Panc1 (cell line): ENCODE measurements around the gene ZBTB46. TPM values are rescaled to one million over a fixed set of nuclear protein-coding genes. Genes with fewer than 3 reads are reported as not detected.

ENCODE experiments used
- ATAC-seq: fragments of 200-7000 bp; cut with Tn5 transposase; 2 replicates; pipeline ENCODE4 v1.9.1; 2020; ENCODE audit warnings: mild to moderate bottlenecking, moderate library complexity
- BruUV-seq: library from RNA; stranded (reverse); fragments of 400-500 nt; replicated peaks from 2 replicates; lab custom pipeline; 2021; lab: Mats Ljungman, UMichigan
- CTCF ChIA-PET: fragments of 300-600 bp; sonication (Branson Sonifier 250); formaldehyde crosslinking; loops from one replicate; lab custom pipeline; 2022; ENCODE audit warnings: antibody characterized with exemption; lab: Charles Lee
- POLR2A ChIA-PET: fragments of 300-600 bp; sonication (Branson Sonifier 250); formaldehyde crosslinking; loops from one replicate; lab custom pipeline; 2022; ENCODE audit warnings: antibody characterized with exemption; lab: Charles Lee
- DNase-seq: peaks from one replicate; pipeline ENCODE4 v3.0.0-alpha.2; 2010; ENCODE audit warnings: low read depth, low spot score
- H3K27ac ChIP-seq: 2 replicates; pipeline ENCODE4 v1.5.1; 2011; ENCODE audit warnings: mild to moderate bottlenecking, low read length, inconsistent platforms
- H3K27me3 ChIP-seq: fragments of 200-500 bp; sonication (Bioruptor generic); 2 replicates; pipeline ENCODE4 v1.6.0; 2014; ENCODE audit warnings: low read length, inconsistent platforms; ENCODE audit not compliant: control insufficient read depth, insufficient read depth
- H3K36me3 ChIP-seq: fragments of 200-500 bp; sonication (Bioruptor generic); 2 replicates; pipeline ENCODE4 v1.5.1; 2014; ENCODE audit warnings: inconsistent platforms, mild to moderate bottlenecking, low read length, moderate library complexity; ENCODE audit not compliant: control insufficient read depth, insufficient read depth
- H3K4me1 ChIP-seq: 2 replicates; pipeline ENCODE4 v1.5.1; 2011; ENCODE audit warnings: inconsistent platforms, mild to moderate bottlenecking, low read length, moderate library complexity; ENCODE audit not compliant: control insufficient read depth, insufficient read depth
- H3K4me3 ChIP-seq, 2 experiments: 2 replicates each; pipeline ENCODE4 v1.5.1; 2011 to 2012; ENCODE audit warnings: low read depth in 2 of 2, low read length in 2 of 2, mild to moderate bottlenecking in 2 of 2, inconsistent platforms in 1 of 2, moderate library complexity in 1 of 2
- H3K9me3 ChIP-seq: fragments of 200-500 bp; sonication (Bioruptor generic); 2 replicates; pipeline ENCODE4 v1.5.1; 2014; ENCODE audit warnings: low read depth, mild to moderate bottlenecking, inconsistent platforms, low read length, moderate library complexity; ENCODE audit not compliant: control insufficient read depth, insufficient read depth
- CTCF ChIP-seq: fragments of 450-650 bp; IDR thresholded peaks from 2 replicates; pipeline ENCODE4 v1.5.1; 2017; ENCODE audit warnings: mild to moderate bottlenecking
- POLR2AphosphoS5 ChIP-seq: IDR thresholded peaks from 2 replicates; pipeline ENCODE4 v1.6.1; 2012; ENCODE audit warnings: mild to moderate bottlenecking, low read depth, low read length, moderate library complexity
- REST ChIP-seq, 2 experiments: IDR thresholded peaks; 2 replicates each; pipeline ENCODE4 v1.6.1; 2011 to 2012; ENCODE audit warnings: low read depth in 2 of 2, control low read depth in 1 of 2, low read length in 1 of 2, mild to moderate bottlenecking in 1 of 2, moderate library complexity in 1 of 2; ENCODE audit not compliant: insufficient read depth in 1 of 2
- SIN3A ChIP-seq: IDR thresholded peaks from 2 replicates; pipeline ENCODE4 v1.6.1; 2012; ENCODE audit warnings: low read depth, mild to moderate bottlenecking, low read length, moderate library complexity, borderline replicate concordance; ENCODE audit not compliant: insufficient read depth
- TCF7L2 ChIP-seq: IDR thresholded peaks from 2 replicates; pipeline ENCODE4 v1.6.1; 2011; ENCODE audit warnings: mild to moderate bottlenecking, low read depth, low read length, inconsistent platforms
- in situ Hi-C: cut with HindIII; loops from 2 replicates; pipeline ENCODE4 v1.10.0; 2016; ENCODE audit warnings: low sequenced_read_pairs, low pct_unique_long_range_greater_than_20kb
- intact Hi-C: fragments of 100-400 bp; cut with micrococcal nuclease; formaldehyde crosslinking; loops from one replicate; pipeline ENCODE4 v1.10.0; 2022; ENCODE audit not compliant: unreplicated experiment
- total RNA-seq: library from RNA; stranded (reverse); gene quantifications from one replicate; pipeline ENCODE4 v1.2.1, GENCODE V29; 2021; ENCODE audit not compliant: unreplicated experiment

The ZBTB46 gene
- total RNA-seq, 1 experiment from 2014 or later: 15.2 TPM

- CTCF ChIA-PET: interaction anchor here (0.6 kb wide), 1 partner anchor 29 kb away, joined by 9 read pairs; no protein-coding TSS in a partner anchor
- H3K27ac ChIP-seq: no peak overlapping the region
- H3K9me3 ChIP-seq: no peaks in the 10 kb centered on the region
- POLR2A ChIA-PET: no interaction called here
- H3K4me3 ChIP-seq: no peak overlapping the region
- in situ Hi-C loops: no loop called here
- H3K36me3 ChIP-seq: no peaks in the 10 kb centered on the region
- no TSS peak for BruUV-seq
- no peaks in the 10 kb centered on the region for H3K27me3 ChIP-seq
- DNase-seq (no peak), ATAC-seq (no peak)
- no peak for TF ChIP-seq SIN3A
- no peak for TF ChIP-seq TCF7L2
- TF ChIP-seq CTCF: no peak
- TF ChIP-seq REST (IDR thresholded peaks at IDR 0.05; ENCODE audit: insufficient read depth in 1 of 2, low read depth in 2 of 2, low read length in 1 of 2): no peak
- TF ChIP-seq POLR2AphosphoS5: no peak
- intact Hi-C loops: no loop called here
- no peaks in the 10 kb centered on the region for H3K4me1 ChIP-seq
Measured at GRCh38 chr20:63795178-63795830, 35.8 kb downstream of the ZBTB46 start.

GRCh38 chr20:63794614-63795013 is 36.5 kb downstream of the ZBTB46 start:
- intact Hi-C loops: no loop called here
- Histone ChIP-seq H3K27me3 (no peaks in the 10 kb centered on the region), H3K27ac (no peak overlapping the region), H3K9me3 (no peaks in the 10 kb centered on the region), H3K36me3 (no peaks in the 10 kb centered on the region), H3K4me1 (no peaks in the 10 kb centered on the region), H3K4me3 (no peak overlapping the region)
- POLR2A ChIA-PET: no interaction called here
- in situ Hi-C loops: no loop called here
- TF ChIP-seq REST (IDR thresholded peaks at IDR 0.05; ENCODE audit: insufficient read depth in 1 of 2, low read depth in 2 of 2, low read length in 1 of 2) (no peak), POLR2AphosphoS5 (no peak)
- CTCF ChIA-PET: interaction anchor here (0.6 kb wide), 1 partner anchor 435 kb away, joined by 9 read pairs; no protein-coding TSS in a partner anchor
- DNase-seq: no peak
- ATAC-seq: no peak
- no TSS peak for BruUV-seq
